Neuronal stem cell (in vitro differentiated cells): ENCODE measurements around the gene ZNF76.

Experiments
- DNase-seq: peaks from one replicate; pipeline ENCODE4 v3.0.0-alpha.2; 2013; ENCODE audit warnings: low spot score
- H2AFZ ChIP-seq: one replicate; pipeline ENCODE4 v1.6.1; 2013; ENCODE audit warnings: mild to moderate bottlenecking, low read length, inconsistent platforms
- H2AK5ac ChIP-seq: 2 replicates; pipeline ENCODE4 v1.6.1; 2013; ENCODE audit warnings: low read depth, mild to moderate bottlenecking, inconsistent platforms, low read length, moderate library complexity, mixed read lengths
- H2BK120ac ChIP-seq: 2 replicates; pipeline ENCODE4 v1.6.1; 2013; ENCODE audit warnings: low read depth, mild to moderate bottlenecking, inconsistent platforms, low read length, moderate library complexity, mixed read lengths
- H2BK12ac ChIP-seq: one replicate; pipeline ENCODE4 v1.6.1; 2013; ENCODE audit warnings: low read length, inconsistent platforms
- H2BK15ac ChIP-seq: 2 replicates; pipeline ENCODE4 v1.6.1; 2013; ENCODE audit warnings: mild to moderate bottlenecking, low read length, inconsistent platforms, mixed read lengths
- H2BK5ac ChIP-seq: one replicate; pipeline ENCODE4 v1.6.1; 2013; ENCODE audit warnings: inconsistent platforms, mild to moderate bottlenecking, low read length, moderate library complexity
- H3K14ac ChIP-seq: one replicate; pipeline ENCODE4 v1.6.1; 2013; ENCODE audit warnings: low read length, inconsistent platforms
- H3K18ac ChIP-seq: 2 replicates; pipeline ENCODE4 v1.6.1; 2013; ENCODE audit warnings: low read length, inconsistent platforms
- H3K23ac ChIP-seq: 2 replicates; pipeline ENCODE4 v1.6.1; 2013; ENCODE audit warnings: low read depth, mild to moderate bottlenecking, mixed read lengths, low read length, inconsistent platforms; ENCODE audit not compliant: poor library complexity
- H3K27ac ChIP-seq: replicated peaks from 3 replicates; pipeline ENCODE4 v1.5.1; 2013; ENCODE audit warnings: low read length, inconsistent platforms
- H3K27me3 ChIP-seq, 3 experiments: 2 replicates each; pipeline ENCODE4 v1.6.1; 2013; ENCODE audit warnings: low read length in 3 of 3, mild to moderate bottlenecking in 2 of 3, inconsistent platforms in 1 of 3, low read depth in 1 of 3, mixed read lengths in 1 of 3, moderate library complexity in 1 of 3; ENCODE audit not compliant: control insufficient read depth in 3 of 3, insufficient read depth in 3 of 3
- H3K36me3 ChIP-seq, 2 donors: replicated peaks in 1 of 2; 2 replicates each; pipeline ENCODE4 v1.6.1; 2013; ENCODE audit warnings: low read length in 2 of 2; ENCODE audit not compliant: control insufficient read depth in 2 of 2, insufficient read depth in 2 of 2
- H3K4ac ChIP-seq: 2 replicates; pipeline ENCODE4 v1.6.1; 2013; ENCODE audit warnings: inconsistent platforms, mild to moderate bottlenecking, low read length, moderate library complexity
- H3K4me1 ChIP-seq, 2 donors: 1 replicate in 1 of 2; 2 replicates in 1 of 2; pipeline ENCODE4 v1.6.1; 2013; ENCODE audit warnings: low read length in 2 of 2, low read depth in 1 of 2; ENCODE audit not compliant: control insufficient read depth in 2 of 2, insufficient read depth in 1 of 2
- H3K4me2 ChIP-seq: one replicate; pipeline ENCODE4 v1.6.1; 2013; ENCODE audit warnings: mild to moderate bottlenecking, low read length, inconsistent platforms; ENCODE audit not compliant: insufficient read depth, poor library complexity, severe bottlenecking
- H3K4me3 ChIP-seq, 2 donors: 2 replicates each; pipeline ENCODE4 v1.5.1; 2013; ENCODE audit warnings: low read length in 2 of 2, mild to moderate bottlenecking in 2 of 2, inconsistent platforms in 1 of 2, moderate library complexity in 1 of 2
- H3K79me1 ChIP-seq: one replicate; pipeline ENCODE4 v1.6.1; 2013; ENCODE audit warnings: low read depth, mild to moderate bottlenecking, inconsistent platforms, low read length, moderate library complexity
- H3K9ac ChIP-seq: one replicate; pipeline ENCODE4 v1.6.1; 2013; ENCODE audit warnings: mild to moderate bottlenecking, low read depth, low read length, inconsistent platforms; ENCODE audit not compliant: poor library complexity
- H3K9me3 ChIP-seq, 2 donors: replicated peaks in 1 of 2; 2 replicates each; pipeline versions ENCODE3 to v1.6.1; 2013; ENCODE audit warnings: low read length in 2 of 2, mild to moderate bottlenecking in 2 of 2, inconsistent platforms in 1 of 2, low read depth in 1 of 2, mixed read lengths in 1 of 2, moderate library complexity in 1 of 2; ENCODE audit not compliant: control insufficient read depth in 2 of 2, insufficient read depth in 1 of 2
- H4K8ac ChIP-seq: one replicate; pipeline ENCODE4 v1.6.1; 2013; ENCODE audit warnings: low read depth, mild to moderate bottlenecking, inconsistent platforms, low read length, moderate library complexity
- H4K91ac ChIP-seq: one replicate; pipeline ENCODE4 v1.6.1; 2013; ENCODE audit warnings: low read length, low read depth, mild to moderate bottlenecking, inconsistent platforms; ENCODE audit not compliant: poor library complexity
- WGBS, 2 donors: extraction: QIAGEN DNeasy Blood & Tissue Kit; methylation state at CpG; one replicate each; pipeline ENCODE4 v1.1.7; 2013; ENCODE audit warnings: missing lambda C conversion rate in 2 of 2, mixed read lengths in 1 of 2; ENCODE audit not compliant: insufficient read length in 2 of 2, insufficient replicate concordance in 1 of 2; ENCODE audit errors: extremely low coverage in 2 of 2; 5-methylcytosine and 5-hydroxymethylcytosine counted together

Gene ZNF76

DNA sequence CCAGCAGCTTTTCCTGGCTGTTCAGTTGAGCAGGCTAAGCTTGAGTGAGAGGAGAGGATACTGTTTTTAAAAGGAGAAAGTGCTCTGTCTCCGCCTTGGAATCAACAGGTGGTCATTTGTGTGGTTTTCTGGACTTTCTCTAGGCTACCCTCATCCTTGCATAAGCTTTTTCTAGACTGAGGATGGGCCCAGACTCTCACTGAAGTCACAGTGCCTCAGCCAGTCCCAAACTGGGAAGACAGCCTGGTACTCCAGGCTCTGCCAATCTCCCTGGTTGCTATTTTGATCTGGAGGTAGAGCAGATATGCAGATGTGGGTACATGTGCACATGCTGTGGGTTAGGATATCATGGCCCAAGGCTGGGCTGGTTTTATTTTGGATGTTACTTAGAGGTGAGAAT lies 38.8 kb upstream of the ZNF76 start:
- H3K27ac ChIP-seq: no peak overlapping the region
- no peak overlapping the region for H4K91ac ChIP-seq
- H2BK12ac ChIP-seq: no peak overlapping the region
- no peak overlapping the region for H2AK5ac ChIP-seq
- WGBS, 2 donors: no CpG with 5 or more reads among the region's 1 CpG
- H3K4me1 ChIP-seq: peaks cover 29 to 35% of the 10 kb centered on the region in 2 donors
- no peak overlapping the region for H2BK120ac ChIP-seq
- no peak overlapping the region for H2AFZ ChIP-seq
- no peak overlapping the region for H3K4me3 ChIP-seq
- H2BK5ac ChIP-seq: no peak overlapping the region
- no peak overlapping the region for H3K23ac ChIP-seq
- no peak overlapping the region for H2BK15ac ChIP-seq
- no peak overlapping the region for H3K9ac ChIP-seq
- no peaks in the 10 kb centered on the region for H3K9me3 ChIP-seq
- DNase-seq: no peak
- H3K18ac ChIP-seq: no peak overlapping the region
- H3K36me3 ChIP-seq: peaks cover 2 to 63% of the 10 kb centered on the region in 2 donors
- H3K4me2 ChIP-seq: no peak overlapping the region
- H3K14ac ChIP-seq: no peak overlapping the region
- H4K8ac ChIP-seq: no peak overlapping the region
- no peaks in the 10 kb centered on the region for H3K27me3 ChIP-seq
- peaks cover 4% of the 10 kb centered on the region for H3K79me1 ChIP-seq
- no peak overlapping the region for H3K4ac ChIP-seq

DNA sequence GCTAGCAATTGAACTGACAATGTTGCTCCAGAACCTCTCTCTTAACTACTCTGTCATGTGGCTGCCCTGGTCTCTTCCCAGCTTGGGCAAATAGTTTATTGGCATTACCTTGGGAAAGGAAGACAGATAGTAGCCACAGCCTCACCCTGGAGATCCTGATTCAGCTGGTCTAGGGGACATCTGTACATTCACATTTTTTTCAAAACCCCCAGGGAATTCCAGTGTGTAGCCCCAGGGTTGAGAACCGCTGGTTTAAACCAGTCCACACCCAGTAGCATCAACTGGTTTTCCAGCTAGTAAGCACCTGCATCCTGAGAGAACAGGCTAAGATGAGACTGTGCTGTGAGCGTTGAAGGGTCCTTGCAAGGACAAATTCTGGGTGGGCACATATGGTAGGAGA lies 36.1 kb upstream of the ZNF76 start:
- no peaks in the 10 kb centered on the region for H3K27me3 ChIP-seq
- no peak overlapping the region for H2BK15ac ChIP-seq
- no CpG with 5 or more reads among the region's 2 CpGs for WGBS, 2 donors
- no peak for DNase-seq
- H4K91ac ChIP-seq: no peak overlapping the region
- no peak overlapping the region for H3K4me2 ChIP-seq
- H3K36me3 ChIP-seq: peaks cover 4 to 78% of the 10 kb centered on the region in 2 donors
- no peak overlapping the region for H3K4me3 ChIP-seq
- H2AK5ac ChIP-seq: no peak overlapping the region
- H3K79me1 ChIP-seq: no peaks in the 10 kb centered on the region
- no peak overlapping the region for H2BK12ac ChIP-seq
- H3K9me3 ChIP-seq: peaks cover 0 to under 1% of the 10 kb centered on the region in 2 donors
- H3K27ac ChIP-seq: no peak overlapping the region
- no peak overlapping the region for H2BK5ac ChIP-seq
- peaks cover 4 to 12% of the 10 kb centered on the region in 2 donors for H3K4me1 ChIP-seq
- no peak overlapping the region for H3K9ac ChIP-seq
- H2BK120ac ChIP-seq: no peak overlapping the region
- no peak overlapping the region for H3K4ac ChIP-seq
- no peak overlapping the region for H3K23ac ChIP-seq
- H2AFZ ChIP-seq: no peak overlapping the region
- no peak overlapping the region for H3K14ac ChIP-seq
- H4K8ac ChIP-seq: no peak overlapping the region
- no peak overlapping the region for H3K18ac ChIP-seq

DNA sequence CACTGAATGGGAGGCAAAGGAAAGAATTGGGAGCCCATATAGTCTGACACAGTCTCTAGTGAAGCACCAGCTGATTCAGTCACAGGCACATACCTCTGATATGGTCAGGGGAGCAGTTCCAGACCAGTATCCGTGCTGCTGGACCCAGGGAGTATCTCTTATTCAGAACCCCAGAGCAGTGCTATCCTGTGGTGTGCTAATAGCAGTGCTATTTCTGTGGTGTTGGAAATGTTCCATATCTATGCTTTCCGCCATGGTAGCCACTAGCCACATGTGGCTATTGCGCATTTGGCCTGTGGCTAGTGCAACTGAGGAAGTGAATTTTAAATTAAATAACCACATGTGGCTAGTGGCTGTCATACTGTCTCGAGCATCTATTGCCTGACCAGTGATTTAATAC lies 34.8 kb upstream of the ZNF76 start:
- peaks cover 0 to 5% of the 10 kb centered on the region in 2 donors for H3K4me1 ChIP-seq
- H3K36me3 ChIP-seq: peaks cover 8 to 81% of the 10 kb centered on the region in 2 donors
- no peak overlapping the region for H3K4me2 ChIP-seq
- no CpG with 5 or more reads among the region's 4 CpGs for WGBS, 2 donors
- H3K18ac ChIP-seq: no peak overlapping the region
- H3K27me3 ChIP-seq: no peaks in the 10 kb centered on the region
- H3K23ac ChIP-seq: no peak overlapping the region
- no peak overlapping the region for H3K27ac ChIP-seq
- H2BK12ac ChIP-seq: no peak overlapping the region
- no peaks in the 10 kb centered on the region for H3K79me1 ChIP-seq
- H2AK5ac ChIP-seq: no peak overlapping the region
- no peak overlapping the region for H2AFZ ChIP-seq
- no peak overlapping the region for H3K4me3 ChIP-seq
- no peak overlapping the region for H3K4ac ChIP-seq
- H2BK15ac ChIP-seq: no peak overlapping the region
- H4K8ac ChIP-seq: no peak overlapping the region
- no peak overlapping the region for H3K9ac ChIP-seq
- H3K9me3 ChIP-seq: peaks cover 0 to 2% of the 10 kb centered on the region in 2 donors
- H2BK120ac ChIP-seq: no peak overlapping the region
- no peak overlapping the region for H3K14ac ChIP-seq
- DNase-seq: no peak
- H4K91ac ChIP-seq: no peak overlapping the region
- H2BK5ac ChIP-seq: no peak overlapping the region

DNA sequence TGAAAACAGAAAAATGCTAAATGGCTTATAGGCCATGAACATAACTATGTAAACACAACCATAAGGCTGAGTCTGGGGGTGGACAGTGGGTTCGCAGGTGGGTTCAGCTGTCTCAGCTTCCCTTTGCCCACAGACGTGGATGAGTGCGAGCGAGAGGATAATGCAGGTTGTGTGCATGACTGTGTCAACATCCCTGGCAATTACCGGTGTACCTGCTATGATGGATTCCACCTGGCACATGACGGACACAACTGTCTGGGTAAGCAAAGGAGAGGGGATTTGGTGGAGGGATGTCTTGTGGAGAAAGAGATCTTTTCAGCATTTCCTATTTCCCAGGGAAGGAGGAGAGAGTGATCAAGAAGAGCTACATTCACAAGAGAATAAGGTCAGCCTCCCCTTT lies 31.1 kb upstream of the ZNF76 start:
- Histone ChIP-seq H3K9ac (peak overlapping the region; percentile 6), H3K23ac (no peak overlapping the region), H2BK5ac (no peak overlapping the region), H3K4me2 (no peak overlapping the region), H4K8ac (no peak overlapping the region), H4K91ac (no peak overlapping the region), H3K79me1 (peaks cover 2% of the 10 kb centered on the region), H2AK5ac (no peak overlapping the region), H3K4me1 (peaks cover 0 to 1% of the 10 kb centered on the region in 2 donors), H3K14ac (no peak overlapping the region), H2BK12ac (no peak overlapping the region), H3K27me3 (no peaks in the 10 kb centered on the region), H3K9me3 (peaks cover 2 to 4% of the 10 kb centered on the region in 2 donors), H2AFZ (no peak overlapping the region), H3K27ac (no peak overlapping the region), H3K4ac (no peak overlapping the region), H3K36me3 (peaks cover 16 to 86% of the 10 kb centered on the region in 2 donors), H3K18ac (no peak overlapping the region), H2BK120ac (no peak overlapping the region), H2BK15ac (no peak overlapping the region), H3K4me3 (no peak overlapping the region)
- no peak for DNase-seq
- WGBS, 2 donors: no CpG with 5 or more reads among the region's 6 CpGs
